Transverse colon (tissue), 3 donors: Measurements from ENCODE around the gene EFNB3.

Source experiments
- EP300 ChIP-seq: sonication (generic); formaldehyde crosslinking; IDR thresholded peaks from one replicate; pipeline ENCODE4 v1.6.1; 2017; ENCODE audit warnings: antibody characterized with exemption, low read depth
- TF ChIP-seq, protein P1 (sequence below), 5 experiments: fragments of 200-600 bp in 3 of 5; fragments of 450-650 bp in 2 of 5; sonication (generic) in 3 of 5; IDR thresholded peaks; 1 replicate in 2 of 5; 2 replicates in 3 of 5; pipeline ENCODE4 v1.5.1; 2016 to 2017; ENCODE audit warnings: antibody characterized with exemption in 5 of 5, inconsistent platforms in 3 of 5, mild to moderate bottlenecking in 2 of 5, moderate library complexity in 1 of 5

DNA sequence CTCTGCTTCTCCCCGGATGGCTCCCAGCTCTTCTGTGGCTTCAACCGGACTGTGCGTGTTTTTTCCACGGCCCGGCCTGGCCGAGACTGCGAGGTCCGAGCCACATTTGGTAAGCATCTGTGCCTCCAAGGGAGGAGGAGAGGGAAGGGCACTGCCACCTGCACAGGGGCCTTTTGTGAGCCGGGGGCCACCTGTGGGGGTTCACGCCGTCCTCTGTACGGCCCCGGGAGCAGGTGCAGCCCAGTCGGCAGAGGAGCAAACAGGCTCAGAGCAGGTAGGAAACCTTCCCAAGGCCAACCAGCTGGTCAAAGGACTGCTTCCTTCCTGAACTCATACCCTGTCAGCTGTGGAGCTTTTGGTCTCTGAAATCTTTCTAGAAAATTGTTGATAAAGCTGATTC lies 3.3 kb upstream of the EFNB3 start:
- TF ChIP-seq, protein P1, sequence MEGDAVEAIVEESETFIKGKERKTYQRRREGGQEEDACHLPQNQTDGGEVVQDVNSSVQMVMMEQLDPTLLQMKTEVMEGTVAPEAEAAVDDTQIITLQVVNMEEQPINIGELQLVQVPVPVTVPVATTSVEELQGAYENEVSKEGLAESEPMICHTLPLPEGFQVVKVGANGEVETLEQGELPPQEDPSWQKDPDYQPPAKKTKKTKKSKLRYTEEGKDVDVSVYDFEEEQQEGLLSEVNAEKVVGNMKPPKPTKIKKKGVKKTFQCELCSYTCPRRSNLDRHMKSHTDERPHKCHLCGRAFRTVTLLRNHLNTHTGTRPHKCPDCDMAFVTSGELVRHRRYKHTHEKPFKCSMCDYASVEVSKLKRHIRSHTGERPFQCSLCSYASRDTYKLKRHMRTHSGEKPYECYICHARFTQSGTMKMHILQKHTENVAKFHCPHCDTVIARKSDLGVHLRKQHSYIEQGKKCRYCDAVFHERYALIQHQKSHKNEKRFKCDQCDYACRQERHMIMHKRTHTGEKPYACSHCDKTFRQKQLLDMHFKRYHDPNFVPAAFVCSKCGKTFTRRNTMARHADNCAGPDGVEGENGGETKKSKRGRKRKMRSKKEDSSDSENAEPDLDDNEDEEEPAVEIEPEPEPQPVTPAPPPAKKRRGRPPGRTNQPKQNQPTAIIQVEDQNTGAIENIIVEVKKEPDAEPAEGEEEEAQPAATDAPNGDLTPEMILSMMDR (IDR thresholded peaks at IDR 0.05): no peak
- no peak for TF ChIP-seq EP300
